Neural crest cell (in vitro differentiated cells): Measurements from ENCODE around the gene NR1H4. TPM values are rescaled to one million over a fixed set of nuclear protein-coding genes. Genes with fewer than 3 reads are reported as not detected.

Experiments
- DNase-seq: peaks from one replicate; pipeline ENCODE4 v3.0.0; 2021; ENCODE audit warnings: low read depth, mixed read lengths, low spot score
- H3K27ac Mint-ChIP-seq: one replicate; pipeline ENCODE4 v1.8.0; 2021; ENCODE audit warnings: mild to moderate bottlenecking, mixed read lengths; ENCODE audit not compliant: unreplicated experiment
- H3K27me3 Mint-ChIP-seq: 2 replicates; pipeline ENCODE4 v1.8.0; 2021; ENCODE audit warnings: low read depth, mild to moderate bottlenecking, mixed read lengths
- H3K36me3 Mint-ChIP-seq: 2 replicates; pipeline ENCODE4 v1.8.0; 2021; ENCODE audit warnings: low read depth, mild to moderate bottlenecking, mixed read lengths
- H3K4me1 Mint-ChIP-seq: 2 replicates; pipeline ENCODE4 v1.8.0; 2021; ENCODE audit warnings: mixed read lengths
- H3K4me3 Mint-ChIP-seq: one replicate; pipeline ENCODE4 v1.8.0; 2021; ENCODE audit warnings: mild to moderate bottlenecking, mixed read lengths
- H3K9me3 Mint-ChIP-seq: 2 replicates; pipeline ENCODE4 v1.8.0; 2021; ENCODE audit warnings: mixed read lengths
- CTCF ChIP-seq: fragments of 200-600 bp; sonication (generic); conservative IDR thresholded peaks from 2 replicates; pipeline ENCODE4 v1.5.0; 2021; ENCODE audit warnings: antibody characterized with exemption, mild to moderate bottlenecking
- total RNA-seq: library from RNA; stranded (reverse); gene quantifications from 2 replicates; pipeline ENCODE4 v1.2.1, GENCODE V29; 2021

The NR1H4 gene
- total RNA-seq, 1 donor from 2014 or later = not detected

GRCh38 chr12:100468126-100468525 lies 5.5 kb upstream of the NR1H4 start:
- H3K27ac Mint-ChIP-seq = no peak overlapping the region
- no peak for TF ChIP-seq CTCF
- H3K9me3 Mint-ChIP-seq = no peaks in the 10 kb centered on the region
- H3K27me3 Mint-ChIP-seq = no peaks in the 10 kb centered on the region
- no peak for DNase-seq
- no peaks in the 10 kb centered on the region for H3K36me3 Mint-ChIP-seq
- H3K4me1 Mint-ChIP-seq = no peaks in the 10 kb centered on the region
- H3K4me3 Mint-ChIP-seq = no peak overlapping the region

GRCh38 chr12:100472325-100472724 lies 1.3 kb upstream of the NR1H4 start:
- H3K4me1 Mint-ChIP-seq = no peaks in the 10 kb centered on the region
- no peak overlapping the region for H3K27ac Mint-ChIP-seq
- no peak for DNase-seq
- no peak for TF ChIP-seq CTCF
- no peaks in the 10 kb centered on the region for H3K36me3 Mint-ChIP-seq
- H3K9me3 Mint-ChIP-seq = no peaks in the 10 kb centered on the region
- no peak overlapping the region for H3K4me3 Mint-ChIP-seq
- no peaks in the 10 kb centered on the region for H3K27me3 Mint-ChIP-seq

GRCh38 chr12:100473050-100473715 lies 483 bp upstream of the NR1H4 start:
- no peak for TF ChIP-seq CTCF
- no peaks in the 10 kb centered on the region for H3K9me3 Mint-ChIP-seq
- no peak overlapping the region for H3K4me3 Mint-ChIP-seq
- DNase-seq = no peak
- no peak overlapping the region for H3K27ac Mint-ChIP-seq
- H3K4me1 Mint-ChIP-seq = no peaks in the 10 kb centered on the region
- no peaks in the 10 kb centered on the region for H3K27me3 Mint-ChIP-seq
- H3K36me3 Mint-ChIP-seq = no peaks in the 10 kb centered on the region

- H3K36me3 Mint-ChIP-seq = no peaks in the 10 kb centered on the region
- no peak overlapping the region for H3K4me3 Mint-ChIP-seq
- no peaks in the 10 kb centered on the region for H3K4me1 Mint-ChIP-seq
- H3K27me3 Mint-ChIP-seq = no peaks in the 10 kb centered on the region
- TF ChIP-seq CTCF = no peak
- DNase-seq = no peak
- H3K27ac Mint-ChIP-seq = no peak overlapping the region
- H3K9me3 Mint-ChIP-seq = no peaks in the 10 kb centered on the region
These were observed 951 bp downstream of the NR1H4 start for GRCh38 chr12:100474617-100475016.

GRCh38 chr12:100476013-100476751 lies 2.5 kb downstream of the NR1H4 start:
- no peak overlapping the region for H3K4me3 Mint-ChIP-seq
- H3K27me3 Mint-ChIP-seq = no peaks in the 10 kb centered on the region
- no peak for DNase-seq
- no peaks in the 10 kb centered on the region for H3K4me1 Mint-ChIP-seq
- peaks cover 2% of the 10 kb centered on the region for H3K9me3 Mint-ChIP-seq
- H3K27ac Mint-ChIP-seq = no peak overlapping the region
- H3K36me3 Mint-ChIP-seq = no peaks in the 10 kb centered on the region
- TF ChIP-seq CTCF = no peak
